Activated CD8-positive, alpha-beta memory T cell treated with anti-CD3 and anti-CD28 coated beads for 48 hours (primary cell): ENCODE measurements around the gene LUZP2.

Experiments used
- DNase-seq, 3 experiments: peaks; one replicate each; pipeline ENCODE4 v3.0.0-alpha.2; 2020; ENCODE audit warnings: low read depth in 2 of 3, low spot score in 2 of 3

The LUZP2 gene

DNA sequence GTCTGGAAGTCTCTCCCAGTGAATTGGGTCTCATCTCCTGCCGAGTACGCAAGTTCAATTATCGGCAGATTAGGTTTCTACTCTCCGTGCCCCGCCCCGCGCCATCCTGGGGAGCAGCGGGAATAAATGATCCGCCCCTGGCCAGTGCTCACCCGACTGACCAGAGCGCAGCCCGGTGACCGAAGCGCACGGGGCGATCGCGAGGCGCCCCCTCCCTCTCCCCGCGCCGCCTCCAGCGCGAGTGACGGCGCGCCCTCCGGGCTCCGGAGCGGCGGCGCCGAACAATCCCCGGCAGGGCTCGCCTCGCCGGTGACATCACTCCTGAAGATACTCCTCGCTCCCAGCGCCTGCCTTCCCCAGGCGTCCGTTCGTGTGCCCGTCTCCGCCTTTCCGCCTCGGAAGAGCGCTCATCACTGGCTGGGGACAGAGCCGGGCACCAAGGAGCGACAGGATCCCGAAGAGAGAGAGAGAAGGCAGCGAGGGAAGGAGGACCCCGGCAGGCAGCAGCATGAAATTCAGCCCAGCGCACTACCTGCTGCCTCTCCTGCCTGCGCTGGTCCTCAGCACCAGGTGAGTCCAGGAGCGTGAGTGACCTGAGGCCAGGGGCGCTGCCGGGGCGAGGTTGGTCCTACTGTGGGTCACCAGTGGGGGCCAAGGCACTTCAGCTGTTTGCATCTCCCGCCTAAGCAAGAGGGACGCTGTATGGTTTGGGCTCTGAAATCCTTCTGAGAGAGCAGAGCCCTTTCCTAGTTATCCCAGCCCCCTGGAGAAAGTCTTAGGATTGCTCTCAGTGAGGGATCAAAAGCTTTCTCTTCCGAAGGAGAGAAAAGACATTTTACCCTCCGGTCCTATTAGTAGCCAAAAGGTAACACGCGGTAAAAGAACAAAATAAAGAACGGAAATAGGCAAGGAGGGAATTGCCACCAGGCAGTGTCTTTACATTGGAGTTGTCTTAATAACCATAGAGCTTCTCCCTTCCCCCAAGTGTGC, at the start of gene LUZP2:
TSS of gene LUZP2 (plus strand) at position 318 of the 990 bp plus-strand sequence.
- no peak for DNase-seq

DNA sequence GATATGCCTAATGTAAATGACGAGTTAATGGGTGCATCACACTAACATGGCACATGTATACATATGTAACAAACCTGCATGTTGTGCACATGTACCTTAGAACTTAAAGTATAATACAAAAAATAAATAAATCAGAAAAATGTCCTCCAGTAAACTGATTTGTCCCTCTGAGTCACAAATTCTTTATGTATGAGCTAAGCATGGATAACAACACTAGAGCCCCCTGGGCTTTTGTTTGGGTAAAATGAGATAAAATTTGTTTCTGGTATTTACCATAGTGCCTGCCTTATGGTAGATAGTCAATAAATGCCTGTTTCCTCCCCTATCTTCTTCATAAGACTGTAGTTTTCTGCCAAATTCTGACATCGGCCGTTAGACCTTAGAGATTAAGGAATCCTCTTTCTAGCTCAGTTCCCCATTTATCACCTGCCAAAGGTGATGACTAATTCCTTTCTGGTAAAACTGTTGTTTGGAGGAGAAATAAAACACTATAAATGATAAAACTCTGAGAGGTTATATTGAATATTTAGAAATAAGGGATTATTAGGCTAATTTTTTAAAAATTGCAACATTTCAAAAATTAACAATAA, 43.6 kb upstream of the LUZP2 start:
- no peak for DNase-seq

DNA sequence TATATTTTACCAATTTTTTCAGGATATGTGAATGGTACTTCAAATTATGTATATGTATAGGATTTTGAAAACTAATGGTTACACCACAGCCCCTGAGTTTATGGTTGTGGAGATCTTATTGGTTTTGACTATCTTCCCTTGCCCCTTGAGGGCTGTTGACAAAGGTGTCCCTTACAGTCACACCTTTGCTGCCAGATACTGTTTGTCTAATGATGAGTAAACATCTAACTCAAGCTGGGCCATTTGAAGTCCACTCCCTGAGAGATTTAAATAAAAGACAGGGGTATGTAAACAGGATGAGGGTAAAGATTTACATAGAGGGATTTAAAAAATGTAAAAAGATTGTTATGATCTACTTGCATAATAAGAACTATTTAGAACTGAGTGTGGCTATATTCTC, 38.9 kb upstream of the LUZP2 start:
- DNase-seq = no peak

DNA sequence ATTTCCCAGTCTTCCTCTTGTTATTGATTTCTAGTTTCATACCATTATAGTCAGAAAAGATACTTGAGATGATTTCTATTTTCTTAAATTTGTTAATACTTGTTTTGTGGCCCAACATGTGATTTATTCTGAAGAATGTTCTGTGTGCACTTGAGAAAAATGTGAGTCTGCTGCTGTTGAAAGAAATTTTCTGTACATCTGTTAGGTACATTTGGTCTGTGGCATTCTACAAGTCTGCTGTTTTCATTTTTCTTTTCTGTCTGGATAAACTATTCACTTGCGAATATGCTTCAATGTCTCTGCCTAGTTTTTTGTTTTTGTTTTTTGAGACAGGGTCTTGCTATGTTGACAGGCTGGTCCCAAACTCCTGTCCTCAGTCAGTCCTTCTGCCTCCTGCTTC, 26.4 kb upstream of the LUZP2 start:
- DNase-seq = no peak

DNA sequence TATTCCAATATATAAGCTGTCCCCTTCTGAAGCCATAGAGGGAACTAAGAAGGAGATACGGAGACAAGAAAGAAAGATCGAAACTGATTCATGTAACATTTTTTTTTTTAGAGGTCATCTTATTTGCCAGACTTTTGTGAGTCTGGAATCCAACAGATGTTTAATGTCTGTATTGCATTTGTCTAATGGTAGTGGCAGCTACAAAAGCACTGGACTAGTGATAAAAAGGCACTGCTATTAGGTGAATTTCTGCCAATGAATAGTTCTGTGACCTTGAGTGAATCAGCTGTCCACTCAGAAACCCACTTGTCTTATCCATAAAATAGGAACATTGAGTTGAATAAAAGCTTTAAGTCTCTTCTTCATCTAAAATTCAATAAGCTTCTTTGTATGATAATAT, 25.8 kb upstream of the LUZP2 start:
- no peak for DNase-seq

DNA sequence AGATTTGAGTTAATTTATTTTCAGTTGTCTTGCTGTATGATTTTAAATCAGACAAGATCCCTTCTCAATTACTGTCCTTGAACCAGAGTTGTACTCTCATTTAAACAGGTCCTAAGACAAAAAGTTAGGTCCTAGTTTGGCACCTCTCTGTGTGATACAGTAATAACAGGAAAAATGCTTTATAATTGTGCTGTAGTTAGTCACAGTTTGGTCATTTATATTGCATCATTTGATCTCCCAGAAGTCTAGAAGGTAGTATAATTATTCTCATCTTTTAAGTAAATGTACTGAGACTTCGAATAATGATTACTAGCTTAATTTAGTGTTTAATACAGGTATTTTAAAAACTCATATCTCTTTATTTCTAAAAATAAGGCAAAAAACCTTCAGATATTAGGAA, 18.1 kb upstream of the LUZP2 start:
- no peak for DNase-seq

DNA sequence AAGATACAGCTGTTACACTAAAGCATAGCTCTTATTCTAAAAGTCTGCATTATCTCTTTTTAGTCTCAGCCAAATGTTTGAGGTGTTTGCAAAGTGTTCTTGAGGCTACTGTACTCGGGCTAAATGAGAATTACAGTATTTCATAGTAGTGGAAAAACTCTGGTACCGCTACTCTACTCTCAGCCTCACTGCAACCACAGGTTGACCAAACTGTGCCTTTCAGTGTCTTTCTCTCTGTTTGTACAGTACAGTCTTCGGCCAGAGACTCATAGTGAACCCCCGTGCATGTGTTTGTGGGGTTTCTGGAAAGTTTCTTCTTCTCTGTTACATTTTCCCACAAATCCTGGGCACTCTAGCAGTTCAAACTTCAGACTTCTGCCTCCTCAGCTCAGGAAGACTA, 7.4 kb upstream of the LUZP2 start:
- no peak for DNase-seq

DNA sequence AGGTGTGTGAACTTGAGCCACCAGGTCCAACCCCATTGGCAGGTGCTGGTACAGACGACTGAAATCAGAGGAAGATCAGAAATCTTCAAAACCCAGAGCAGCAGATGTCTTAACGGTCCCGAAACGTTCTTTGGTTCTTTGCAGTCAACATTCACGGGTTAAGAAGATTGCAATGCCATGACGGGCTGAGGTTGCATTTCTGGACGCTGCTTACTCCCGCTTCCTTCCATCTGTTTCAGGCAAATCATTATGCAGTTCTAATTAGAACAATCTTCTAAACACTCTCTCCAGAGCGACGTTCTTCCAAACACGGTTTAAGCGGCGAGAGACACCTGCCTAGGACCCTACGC, 492 bp upstream of the LUZP2 start:
- no peak for DNase-seq

DNA sequence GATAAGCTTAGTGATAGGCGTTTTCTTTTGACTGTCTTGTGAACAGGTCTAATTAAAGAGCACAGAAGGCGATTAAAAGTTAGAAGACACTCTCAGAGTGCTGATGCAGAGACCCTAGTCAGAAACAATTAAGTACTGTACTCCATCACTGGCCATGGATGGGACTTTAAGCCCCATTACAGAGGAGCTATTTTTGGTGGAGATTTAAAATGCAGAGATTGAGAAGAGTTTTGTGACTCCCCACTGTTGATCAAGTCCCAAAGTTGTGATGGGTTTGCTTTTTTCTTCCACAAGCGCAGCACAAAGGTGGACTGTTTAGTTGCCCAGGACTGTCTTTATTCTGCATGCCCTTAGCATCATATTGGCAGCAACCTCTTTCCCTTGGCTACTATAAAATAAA, 978 bp downstream of the LUZP2 start:
- no peak for DNase-seq

DNA sequence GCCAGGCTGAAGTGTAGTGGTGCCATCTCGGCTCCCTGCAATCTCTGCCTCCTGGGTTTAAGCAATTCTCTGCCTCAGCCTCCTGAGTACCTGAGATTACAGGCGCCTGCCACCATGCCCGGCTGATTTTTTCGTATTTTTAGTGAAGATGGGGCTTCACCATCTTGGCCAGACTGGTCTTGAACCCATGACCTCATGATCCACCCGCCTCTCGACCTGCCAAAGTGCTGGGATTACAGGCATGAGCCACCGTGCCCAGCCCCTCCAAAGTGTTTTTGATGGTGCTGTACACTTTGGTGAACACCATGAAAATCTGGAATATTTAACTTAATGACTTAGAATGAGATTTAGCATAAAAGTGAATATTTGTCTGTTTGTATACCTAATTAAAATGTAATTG, 5.6 kb downstream of the LUZP2 start:
- no peak for DNase-seq

DNA sequence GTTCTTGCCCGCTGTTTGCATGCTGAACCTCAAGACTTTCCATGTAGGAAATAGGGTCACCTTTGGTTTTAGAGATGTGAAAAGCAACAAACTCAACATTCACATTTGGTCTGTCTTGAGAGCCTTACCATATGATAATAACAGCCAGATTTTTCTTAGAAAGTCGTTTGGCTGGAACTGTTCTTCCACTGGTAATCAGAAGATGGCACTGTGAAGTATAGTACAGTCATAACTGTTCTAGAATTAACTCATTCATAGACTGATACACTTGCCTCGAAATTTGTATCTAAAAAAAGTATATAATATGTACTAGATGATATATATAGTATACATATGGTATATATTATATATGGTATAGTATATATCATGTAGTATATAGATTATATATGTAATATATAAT, 12.3 kb downstream of the LUZP2 start:
- no peak for DNase-seq

DNA sequence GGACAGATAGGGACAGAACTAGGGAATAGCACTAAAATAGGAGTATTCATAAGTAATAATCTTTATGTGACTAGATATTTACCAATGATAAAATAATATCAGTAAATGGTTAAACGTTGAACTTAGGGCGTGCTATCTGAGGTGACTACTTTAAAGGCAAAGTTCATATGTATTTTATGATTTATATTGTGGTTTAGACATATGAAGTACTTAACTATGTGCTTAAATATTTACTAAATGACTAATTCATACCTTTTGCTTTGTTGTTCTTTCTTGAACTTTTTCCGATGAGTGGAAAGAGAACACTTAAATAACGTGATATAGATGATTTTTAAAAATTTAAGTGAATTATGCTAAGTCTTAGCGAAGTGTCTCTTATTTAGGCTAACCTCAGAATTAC, 14.7 kb downstream of the LUZP2 start:
- no peak for DNase-seq

DNA sequence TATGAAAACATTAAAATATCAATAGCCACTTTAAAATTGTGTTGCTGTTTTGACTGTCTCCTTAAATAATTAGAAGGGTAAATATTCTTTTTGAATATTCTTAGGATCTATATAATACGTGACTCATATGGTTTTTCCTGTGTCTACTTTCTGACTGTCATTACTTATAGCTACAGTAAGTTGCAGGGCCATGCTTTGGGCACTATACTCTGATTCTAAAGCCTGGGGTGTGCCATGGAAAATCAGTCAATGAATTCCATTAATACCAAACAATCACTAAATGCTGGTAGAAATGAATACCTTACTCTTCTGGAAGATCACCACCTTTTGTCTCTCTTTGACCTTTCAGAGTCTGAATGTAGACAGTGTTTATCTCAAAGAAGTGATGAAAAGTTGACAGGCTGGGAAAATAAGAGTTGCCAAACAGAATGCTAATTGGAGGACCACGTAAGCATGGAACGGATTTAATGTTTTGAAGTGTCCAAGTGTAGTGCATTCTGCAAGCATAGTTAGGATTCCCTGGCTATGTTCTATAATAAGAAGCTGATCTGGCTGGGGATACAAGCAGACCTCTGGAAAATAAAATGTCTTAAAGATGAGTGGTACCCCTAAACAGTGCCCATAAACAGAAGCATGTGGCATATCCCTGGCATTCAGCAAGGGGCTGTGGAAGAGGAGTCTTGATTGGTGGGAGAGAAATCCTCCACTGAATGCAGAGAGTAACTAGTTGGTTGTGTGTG, 16.8 kb downstream of the LUZP2 start:
- DNase-seq = no peak

DNA sequence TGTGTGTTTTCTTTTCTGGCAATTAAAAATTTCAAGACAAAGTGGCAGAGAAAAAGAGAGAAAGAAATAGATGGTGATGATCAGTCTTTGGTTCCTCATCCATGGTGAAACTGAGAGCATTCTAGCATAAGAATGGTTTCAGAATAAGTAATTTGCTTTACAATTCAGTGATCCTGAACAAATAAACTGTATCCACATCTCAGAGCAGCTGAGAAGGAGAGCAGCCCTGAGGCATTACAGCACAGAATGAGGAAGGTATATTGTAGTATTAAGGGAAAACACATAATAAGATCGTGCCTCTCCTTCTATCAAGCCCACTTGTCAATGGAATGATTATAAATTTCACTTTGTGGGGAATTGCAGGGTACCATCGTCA, 17.4 kb downstream of the LUZP2 start:
- no peak for DNase-seq

DNA sequence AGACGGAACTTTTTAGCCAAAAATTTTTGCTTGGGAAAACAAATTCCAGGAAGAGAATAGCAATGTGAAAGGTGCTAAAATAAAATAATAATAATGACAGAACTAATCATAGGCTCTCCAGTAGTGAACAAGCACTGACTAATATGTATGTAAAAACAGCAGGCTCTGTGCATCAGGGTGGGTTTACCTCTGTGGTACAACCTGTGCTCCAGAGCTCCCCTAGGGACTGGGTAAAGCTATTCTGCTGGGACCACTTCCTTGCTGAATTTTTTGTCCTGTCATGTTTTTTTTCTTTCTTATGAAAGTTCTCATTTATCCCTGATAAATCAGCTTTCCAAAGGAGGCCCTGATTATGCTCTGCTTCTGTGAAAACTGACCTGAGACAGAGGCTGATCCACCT, 18.8 kb downstream of the LUZP2 start:
- DNase-seq = no peak

DNA sequence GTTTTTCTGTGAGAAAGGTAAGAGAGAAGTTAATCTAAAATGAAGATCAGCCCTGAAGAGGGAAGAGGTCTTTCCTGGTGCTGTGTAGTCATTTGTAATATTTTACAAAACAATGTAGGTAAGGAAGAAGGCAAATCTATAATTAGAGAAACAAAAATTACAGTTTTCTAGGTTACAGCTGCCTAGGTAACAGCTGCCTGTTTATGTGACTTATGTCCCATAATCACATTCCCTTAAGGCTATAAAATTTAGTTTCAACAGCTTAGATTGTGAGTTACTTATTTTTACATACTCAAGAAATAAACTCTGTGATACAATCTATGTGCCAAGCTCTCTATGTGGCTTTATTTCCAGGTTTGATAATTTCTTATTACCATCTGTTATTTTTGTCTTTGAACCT, 19.8 kb downstream of the LUZP2 start:
- no peak for DNase-seq

DNA sequence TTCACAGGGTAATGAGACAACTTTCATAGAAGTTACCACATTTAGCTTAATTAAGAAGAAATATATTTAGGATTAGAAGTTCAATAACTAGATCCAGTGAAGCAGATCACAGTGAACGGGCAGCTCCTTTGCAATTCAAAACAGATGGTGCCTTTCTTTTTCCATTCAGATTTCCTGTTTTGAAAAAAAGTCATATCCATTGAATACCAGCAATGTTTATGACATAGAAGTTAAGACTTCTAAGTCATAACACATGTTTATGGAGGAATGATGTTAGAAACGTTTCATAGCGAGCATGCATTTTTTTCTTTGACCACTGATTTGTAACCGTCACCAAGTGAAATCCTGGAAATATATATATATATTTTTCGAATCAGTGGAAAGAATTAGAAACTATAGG, 24.7 kb downstream of the LUZP2 start:
- no peak for DNase-seq

DNA sequence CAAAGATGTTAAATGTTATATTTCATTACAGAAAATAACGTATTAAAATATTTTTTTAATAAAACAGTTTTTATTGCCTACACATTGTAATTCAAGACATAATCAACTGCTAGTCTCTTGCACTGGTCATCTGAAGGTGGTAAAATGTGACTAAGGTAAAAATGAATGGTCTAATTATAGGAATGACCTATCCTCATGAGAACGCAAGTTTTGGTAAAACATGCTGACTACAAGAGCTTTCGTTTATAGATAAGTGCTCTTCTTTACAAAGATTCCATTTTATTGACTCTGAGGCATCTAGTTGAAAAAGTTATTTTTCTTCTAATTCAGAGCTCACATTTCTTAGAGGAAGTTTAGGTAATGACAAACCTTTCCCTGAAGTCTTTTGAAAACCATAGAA, 27.3 kb downstream of the LUZP2 start:
- DNase-seq = no peak

DNA sequence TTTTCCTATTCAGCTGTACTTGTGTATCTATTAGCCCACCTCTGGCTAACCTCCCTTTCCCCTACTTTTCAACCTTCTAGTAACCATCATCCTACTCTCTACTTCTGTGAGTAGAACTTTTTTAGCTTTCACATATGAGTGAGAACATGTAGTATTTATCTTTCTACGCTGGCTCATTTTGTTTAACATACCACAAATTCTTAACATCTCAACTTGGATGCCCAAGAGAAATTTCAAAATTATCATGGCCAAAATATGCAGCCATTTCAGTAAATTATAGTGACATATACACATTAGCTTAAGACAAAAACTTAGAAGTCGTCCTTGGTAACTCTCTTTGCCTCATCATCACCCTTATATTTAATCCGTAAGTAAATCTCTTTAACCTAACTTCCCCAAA, 34.7 kb downstream of the LUZP2 start:
- DNase-seq = no peak

DNA sequence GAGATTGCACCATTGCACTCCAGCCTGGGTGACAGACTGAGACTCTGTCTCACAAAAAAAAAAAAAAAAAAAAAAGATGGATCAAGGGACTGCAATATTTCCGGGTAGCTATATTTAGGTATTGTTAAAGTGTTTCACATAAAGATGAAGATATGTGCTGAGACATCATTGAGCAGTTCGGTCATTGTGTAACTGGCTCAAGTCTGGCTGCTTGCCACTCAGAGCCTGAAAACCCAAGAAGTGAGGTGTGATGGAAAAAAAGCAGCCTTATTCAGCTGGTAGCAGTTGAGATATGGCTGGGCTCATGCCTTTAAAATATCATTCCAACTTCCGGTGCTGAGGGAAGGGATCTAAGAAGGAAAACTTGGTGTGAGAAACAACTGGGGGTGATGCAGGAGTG, 46.9 kb downstream of the LUZP2 start:
- DNase-seq = no peak

DNA sequence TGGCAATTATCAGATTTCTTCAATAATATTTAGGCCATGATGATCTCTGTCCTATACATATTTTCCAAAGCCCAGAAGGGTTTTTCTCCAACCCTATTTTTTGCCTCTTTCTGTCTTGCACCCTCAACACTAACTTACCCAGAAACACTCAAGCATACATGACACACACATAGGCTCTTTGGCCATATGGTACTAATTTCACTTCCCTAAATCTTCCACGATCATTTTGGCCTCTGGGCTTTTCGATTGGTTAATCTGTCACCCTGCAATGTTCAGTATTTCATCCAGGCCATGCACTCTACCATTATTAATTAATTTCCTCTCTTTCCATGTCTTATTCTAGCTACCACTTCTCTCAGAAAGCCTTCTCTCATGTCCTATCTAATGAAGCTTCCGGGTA, 59.8 kb downstream of the LUZP2 start:
- no peak for DNase-seq

DNA sequence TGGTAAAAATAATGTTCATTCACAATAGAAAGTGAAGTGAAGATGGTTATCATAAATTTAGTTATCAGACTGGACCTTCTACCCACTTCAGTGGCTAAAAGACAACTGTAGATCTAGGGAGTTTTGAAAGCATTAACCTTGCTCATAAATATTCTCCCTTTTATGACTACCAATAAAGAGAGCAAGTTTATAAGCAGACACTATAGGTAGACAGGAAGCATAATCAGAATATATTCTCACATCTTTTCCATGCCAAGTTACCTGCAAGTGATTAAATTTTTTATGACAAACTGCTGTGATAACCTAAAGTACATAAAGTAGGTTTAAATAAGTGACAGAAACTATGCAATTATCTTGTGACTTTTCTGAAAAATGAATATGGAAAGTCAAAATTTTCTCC, 62.5 kb downstream of the LUZP2 start:
- DNase-seq = no peak
